ES-I3 (cell line): ENCODE data around the gene RBSN.

Experiments
- H3K36me3 ChIP-seq: 2 replicates; pipeline ENCODE4 v1.6.1; 2013; ENCODE audit warnings: mild to moderate bottlenecking, low read length, control low read depth, moderate library complexity; ENCODE audit not compliant: insufficient read depth
- H3K4me1 ChIP-seq: 2 replicates; pipeline ENCODE4 v1.6.1; 2013; ENCODE audit warnings: mild to moderate bottlenecking, control low read depth, low read length; ENCODE audit not compliant: insufficient read depth
- H3K9ac ChIP-seq: 2 replicates; pipeline ENCODE4 v1.6.1; 2013; ENCODE audit warnings: low read depth, mild to moderate bottlenecking, low read length, moderate library complexity
- H3K9me3 ChIP-seq: 2 replicates; pipeline ENCODE4 v1.6.1; 2013; ENCODE audit warnings: mild to moderate bottlenecking, low read length, moderate library complexity; ENCODE audit not compliant: control insufficient read depth, insufficient read depth

The RBSN gene

DNA sequence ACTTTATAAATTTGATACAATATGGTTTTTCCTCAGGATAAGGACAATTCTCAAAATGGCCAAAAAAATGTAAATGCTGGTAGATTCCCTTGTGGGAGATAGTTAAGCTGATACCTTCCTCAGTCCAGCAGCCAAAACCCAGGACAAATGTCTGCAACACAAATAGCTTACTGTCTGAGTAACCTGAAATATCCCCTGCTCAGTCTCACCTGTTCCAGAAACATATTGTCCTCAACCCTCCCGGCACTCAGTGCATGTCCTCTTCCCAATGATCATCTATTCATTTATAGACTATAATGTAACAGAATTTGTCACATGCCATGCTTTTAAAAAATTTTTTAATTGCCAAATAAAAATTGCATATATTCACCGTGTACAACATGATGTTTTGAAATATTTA is 12.2 kb downstream of the RBSN start:
- H3K4me1 ChIP-seq = no peaks in the 10 kb centered on the region
- no peaks in the 10 kb centered on the region for H3K9me3 ChIP-seq
- H3K9ac ChIP-seq = no peak overlapping the region
- H3K36me3 ChIP-seq = peaks cover 16% of the 10 kb centered on the region; the same call in 1 of the 2 replicates

DNA sequence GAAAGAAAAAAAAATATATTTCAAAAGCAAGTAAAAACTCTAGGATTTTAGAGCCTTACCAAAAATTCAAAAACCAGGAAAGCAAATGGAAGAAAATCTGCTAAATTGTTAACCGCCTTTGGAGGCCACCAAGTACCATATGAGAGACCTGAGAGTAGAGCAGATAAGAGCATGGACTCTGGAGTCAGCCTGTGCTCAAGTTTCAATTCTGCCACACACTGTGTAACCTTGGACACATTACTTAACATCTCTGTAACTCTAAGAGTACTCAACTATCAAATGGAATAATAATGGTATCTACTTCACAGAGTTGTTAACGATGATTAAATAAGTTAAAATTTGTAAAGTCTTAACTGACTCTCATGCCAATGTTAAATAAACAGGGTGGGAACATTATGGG is 12.7 kb downstream of the RBSN start:
- no peaks in the 10 kb centered on the region for H3K9me3 ChIP-seq
- H3K9ac ChIP-seq = no peak overlapping the region
- no peaks in the 10 kb centered on the region for H3K4me1 ChIP-seq
- H3K36me3 ChIP-seq = peaks cover 16% of the 10 kb centered on the region; the same call in 1 of the 2 replicates

DNA sequence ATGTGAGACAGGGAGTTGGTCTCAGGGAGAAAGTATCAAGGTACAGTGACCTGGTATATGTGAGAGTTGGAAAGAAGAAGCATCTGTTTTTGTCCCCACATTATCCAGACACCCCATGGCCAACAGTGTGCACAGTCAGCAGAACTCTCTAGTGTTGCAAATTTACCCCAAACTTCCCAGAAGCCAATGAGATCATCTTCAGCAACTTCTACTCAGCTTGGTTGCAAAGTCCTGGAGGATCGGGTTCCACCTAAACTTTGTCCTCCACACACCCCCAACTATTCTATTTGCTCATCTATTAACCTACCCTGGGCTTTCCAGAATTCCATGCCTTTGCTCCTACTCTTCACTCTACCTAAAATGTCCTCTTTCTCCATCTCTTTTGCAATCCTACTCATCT is 15.7 kb downstream of the RBSN start:
- no peak overlapping the region for H3K9ac ChIP-seq
- H3K4me1 ChIP-seq = no peaks in the 10 kb centered on the region
- no peaks in the 10 kb centered on the region for H3K9me3 ChIP-seq
- peaks cover 16% of the 10 kb centered on the region for H3K36me3 ChIP-seq

DNA sequence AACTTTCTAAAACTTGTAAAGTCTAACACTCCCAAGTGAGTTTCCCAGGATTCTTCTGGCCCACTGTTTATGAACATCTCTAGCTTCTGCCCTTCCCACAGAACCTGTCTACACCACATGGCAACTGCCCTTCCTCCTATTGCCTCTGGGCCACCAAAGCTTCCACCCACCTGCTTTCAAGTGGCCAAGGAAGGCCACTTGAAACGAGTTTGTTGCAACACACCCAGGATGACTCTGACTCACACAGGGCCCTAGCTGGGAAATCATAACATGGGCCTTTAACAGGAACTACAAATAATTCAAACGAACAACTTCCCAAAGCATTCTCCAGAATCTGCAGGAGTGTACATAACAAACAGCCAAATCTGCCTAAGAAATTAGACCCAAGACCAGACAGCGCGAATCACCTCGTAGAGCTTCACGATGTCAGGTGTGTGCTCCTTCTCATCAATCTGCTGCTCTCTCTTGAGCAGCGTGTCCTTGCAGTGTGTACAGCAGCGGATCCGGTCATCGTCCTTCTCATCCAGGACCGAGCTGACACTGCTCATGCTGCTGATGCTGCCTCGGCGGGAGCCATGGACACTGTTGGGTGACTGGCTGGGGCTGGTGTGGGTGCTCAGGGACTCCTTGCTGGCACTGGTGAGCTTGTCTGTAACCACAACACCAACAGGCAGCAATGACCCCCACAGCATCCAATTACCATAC is 16.8 kb downstream of the RBSN start:
- no peak overlapping the region for H3K9ac ChIP-seq
- H3K9me3 ChIP-seq = no peaks in the 10 kb centered on the region
- peaks cover 20% of the 10 kb centered on the region for H3K36me3 ChIP-seq
- no peaks in the 10 kb centered on the region for H3K4me1 ChIP-seq

DNA sequence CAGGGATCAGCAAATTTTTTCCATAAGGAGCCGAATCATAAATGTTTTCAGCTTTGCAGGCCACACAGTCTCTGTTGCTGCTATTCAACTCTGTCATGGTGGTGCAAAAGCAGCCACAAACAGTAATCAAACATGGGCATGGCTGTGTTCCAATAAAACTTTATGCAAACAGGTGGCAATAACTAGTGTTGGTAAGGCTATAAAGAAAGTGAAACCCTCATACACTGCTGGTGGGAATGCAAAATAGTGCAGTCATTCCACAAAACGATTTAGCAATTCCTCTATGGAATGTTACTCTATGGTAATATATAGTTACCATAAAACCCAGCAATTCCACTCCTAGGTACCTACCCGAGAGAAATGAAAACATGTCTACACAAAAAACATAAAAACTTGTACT is 19.9 kb downstream of the RBSN start:
- H3K36me3 ChIP-seq = peaks cover 14% of the 10 kb centered on the region
- no peaks in the 10 kb centered on the region for H3K9me3 ChIP-seq
- no peak overlapping the region for H3K9ac ChIP-seq
- no peaks in the 10 kb centered on the region for H3K4me1 ChIP-seq

DNA sequence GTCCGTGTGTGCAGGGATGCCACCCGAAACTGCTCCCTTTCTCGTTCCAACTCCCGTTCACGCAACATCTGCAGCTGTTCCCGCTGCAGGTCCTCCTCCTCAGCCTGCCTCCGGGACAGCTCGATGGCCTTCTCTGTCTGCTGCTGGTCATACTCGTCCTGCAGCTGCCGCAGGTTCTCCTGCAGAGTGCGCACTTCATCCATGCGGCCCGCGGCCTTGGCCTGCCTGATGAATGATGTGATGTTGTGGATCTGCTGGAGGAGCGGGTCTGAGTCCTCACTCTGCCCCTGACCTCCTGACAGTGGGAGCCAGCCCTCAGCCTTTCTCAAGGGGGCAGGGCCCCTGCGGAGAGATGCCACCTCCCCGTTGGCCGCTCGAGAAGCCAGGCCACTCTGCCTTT is 24.4 kb downstream of the RBSN start:
- Histone ChIP-seq H3K36me3 (peaks cover 14% of the 10 kb centered on the region), H3K9ac (no peak overlapping the region), H3K4me1 (no peaks in the 10 kb centered on the region), H3K9me3 (no peaks in the 10 kb centered on the region)

DNA sequence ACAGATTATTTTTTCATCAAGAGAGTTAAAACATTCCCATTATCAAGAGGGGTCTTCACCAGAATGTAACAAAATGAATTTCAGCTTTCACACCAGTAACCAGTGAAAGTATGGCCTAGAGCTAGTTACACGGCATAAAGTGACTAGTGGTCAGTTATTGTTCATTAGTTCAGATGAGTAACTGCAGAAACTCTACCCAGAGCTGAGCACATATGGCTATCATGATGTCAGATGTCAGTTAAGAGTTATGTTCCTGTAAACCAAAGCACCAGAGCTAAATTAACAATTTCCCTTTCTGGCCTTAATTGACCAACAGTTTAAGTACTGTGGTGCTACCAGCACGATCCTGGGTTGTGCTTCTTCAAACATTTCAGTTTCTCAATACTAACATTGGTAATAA is 27.2 kb downstream of the RBSN start:
- peaks cover 8% of the 10 kb centered on the region for H3K36me3 ChIP-seq

DNA sequence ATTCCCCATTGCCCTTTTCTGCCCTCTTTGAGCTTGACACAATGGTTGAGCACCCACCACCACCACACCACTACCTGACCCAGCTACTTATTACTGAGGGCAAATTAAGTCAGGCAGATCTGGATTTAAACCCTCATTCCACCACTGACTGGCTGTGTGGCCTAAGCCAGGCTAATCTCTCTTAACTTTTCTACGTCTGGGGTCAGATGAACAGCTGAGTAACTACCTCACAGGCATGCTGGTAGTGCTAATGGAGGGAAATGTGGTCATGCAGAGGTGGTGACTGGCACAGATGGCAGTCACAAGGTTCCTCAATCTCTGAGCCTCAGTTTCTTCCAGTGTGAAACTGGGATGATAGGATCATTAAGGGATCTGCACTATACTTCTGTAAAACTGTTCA is 29.5 kb downstream of the RBSN start:
- Histone ChIP-seq H3K36me3 (peaks cover 6% of the 10 kb centered on the region), H3K9ac (no peak overlapping the region), H3K4me1 (no peaks in the 10 kb centered on the region), H3K9me3 (no peaks in the 10 kb centered on the region)

More for the DNA sequence above, 27.2 kb downstream of the RBSN start:
- Histone ChIP-seq H3K4me1 (no peaks in the 10 kb centered on the region), H3K9me3 (no peaks in the 10 kb centered on the region), H3K9ac (no peak overlapping the region)

DNA sequence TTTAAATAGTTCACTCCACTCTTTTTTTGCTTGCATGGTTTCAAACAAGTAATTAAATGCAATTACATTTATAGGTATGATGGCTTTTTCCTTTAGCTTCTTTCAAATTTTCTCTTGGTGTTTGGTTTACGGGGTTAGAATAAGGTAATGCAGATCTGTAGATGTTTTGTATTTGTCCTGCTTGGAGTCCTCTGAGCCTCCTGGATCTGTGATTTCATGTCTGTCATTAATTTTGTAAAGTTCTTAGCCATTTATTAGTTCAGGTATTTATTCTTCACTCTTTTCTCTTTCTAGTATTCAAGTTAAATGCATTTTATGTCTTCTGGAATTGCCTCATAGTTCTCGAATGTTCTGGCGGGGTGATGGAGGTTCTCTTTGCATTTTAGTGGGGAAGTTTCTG is 32.5 kb downstream of the RBSN start:
- no peaks in the 10 kb centered on the region for H3K4me1 ChIP-seq

DNA sequence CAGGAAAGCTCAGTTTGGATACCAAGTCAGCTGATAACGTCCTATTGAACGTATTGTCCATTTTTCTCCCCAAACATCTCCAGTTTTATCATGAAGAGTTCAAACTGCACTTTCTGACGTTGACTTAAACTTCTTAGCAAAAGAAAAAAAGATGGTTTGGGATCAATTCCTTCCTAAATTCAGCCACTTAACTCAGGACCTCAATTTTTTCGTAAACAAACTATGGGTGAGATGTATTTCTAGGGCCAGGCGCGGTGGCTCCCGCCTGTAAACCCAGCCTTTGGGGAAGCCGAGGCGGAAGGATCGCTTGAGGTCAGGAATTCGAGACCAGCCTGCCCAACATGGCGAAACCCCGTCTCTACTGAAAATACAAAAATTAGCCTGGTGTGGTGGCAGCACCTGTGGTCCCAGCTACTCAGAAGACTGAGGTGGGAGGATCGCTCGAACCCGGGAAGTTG is 33.4 kb downstream of the RBSN start:
- Histone ChIP-seq H3K9me3 (no peaks in the 10 kb centered on the region), H3K9ac (peak overlapping the region; percentile 88; the same call in 1 of the 2 replicates), H3K36me3 (no peaks in the 10 kb centered on the region), H3K4me1 (no peaks in the 10 kb centered on the region)

More for the DNA sequence above, 32.5 kb downstream of the RBSN start:
- no peaks in the 10 kb centered on the region for H3K36me3 ChIP-seq
- no peaks in the 10 kb centered on the region for H3K9me3 ChIP-seq
- no peak overlapping the region for H3K9ac ChIP-seq

DNA sequence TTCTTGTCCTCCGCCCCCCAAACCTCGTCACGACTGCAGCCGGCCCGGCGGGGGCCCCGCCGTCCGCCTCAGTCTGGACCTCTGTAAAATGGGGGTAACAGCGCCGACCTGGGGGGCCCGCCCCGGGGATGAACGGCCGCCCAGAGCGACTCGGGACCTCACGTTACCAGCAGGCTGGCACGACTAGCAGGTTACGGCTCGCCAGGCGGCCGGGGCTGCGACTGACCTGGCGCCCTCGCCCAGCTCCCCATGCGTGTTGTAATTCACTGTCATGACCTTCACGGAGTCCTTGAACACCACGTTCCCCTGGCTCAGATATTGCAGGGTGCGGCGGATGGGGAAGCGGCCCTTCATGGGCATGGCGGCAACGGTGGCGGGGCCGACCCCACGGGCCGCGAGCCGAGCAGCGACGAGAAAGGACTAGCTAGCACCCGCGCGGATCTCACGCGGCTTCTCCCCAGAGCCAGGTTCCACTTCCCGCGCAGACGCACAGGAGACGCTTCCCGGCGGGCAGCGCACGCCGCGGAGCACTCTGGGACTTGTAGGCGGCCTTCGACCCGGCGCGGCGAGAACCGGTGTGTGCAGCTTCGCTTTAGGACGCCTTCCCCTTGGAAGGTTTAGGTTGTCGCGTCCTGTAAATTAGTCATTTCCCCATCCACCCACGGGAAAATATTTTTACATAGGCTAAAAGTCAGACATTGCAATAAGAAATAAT is 34.0 kb downstream of the RBSN start, which contains the start of gene MRPS25:
MRPS25 (minus strand) TSS at position 481 of the 715 bp plus-strand sequence; CDS start at position 360, 121 bp downstream.
- Histone ChIP-seq H3K4me1 (no peaks in the 10 kb centered on the region), H3K9me3 (no peaks in the 10 kb centered on the region), H3K9ac (peak within 1 kb of the TSS; percentile 88), H3K36me3 (no peaks in the 10 kb centered on the region)

DNA sequence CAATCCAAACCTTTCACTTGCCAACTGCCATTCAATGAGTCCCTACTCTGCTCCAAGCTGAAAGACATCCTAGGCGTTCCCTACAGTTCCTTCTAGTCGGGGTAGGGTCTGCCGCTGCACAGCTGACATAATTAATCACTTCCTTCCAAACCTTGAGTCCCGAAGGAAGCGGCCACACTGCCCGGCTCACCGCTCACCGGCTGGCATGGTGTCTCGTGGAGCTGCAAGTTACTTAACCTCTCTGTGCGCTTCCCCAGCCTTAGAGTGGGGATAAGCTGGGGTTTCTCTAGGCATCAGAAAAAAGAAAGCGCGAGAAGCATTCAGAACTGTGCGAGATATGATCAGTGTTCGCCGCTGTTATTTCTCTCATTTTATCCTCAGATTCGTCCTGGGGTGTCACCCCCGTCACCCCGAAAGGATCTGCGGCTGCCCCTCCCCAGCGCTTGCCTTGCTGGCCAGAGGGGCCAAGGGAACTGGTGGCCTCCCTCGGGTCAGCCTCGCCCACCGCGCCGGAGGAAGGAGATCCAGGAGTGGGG is 34.6 kb downstream of the RBSN start:
- no peaks in the 10 kb centered on the region for H3K9me3 ChIP-seq
- H3K9ac ChIP-seq = peak overlapping the region; percentile 88
- H3K36me3 ChIP-seq = no peaks in the 10 kb centered on the region
- no peaks in the 10 kb centered on the region for H3K4me1 ChIP-seq

DNA sequence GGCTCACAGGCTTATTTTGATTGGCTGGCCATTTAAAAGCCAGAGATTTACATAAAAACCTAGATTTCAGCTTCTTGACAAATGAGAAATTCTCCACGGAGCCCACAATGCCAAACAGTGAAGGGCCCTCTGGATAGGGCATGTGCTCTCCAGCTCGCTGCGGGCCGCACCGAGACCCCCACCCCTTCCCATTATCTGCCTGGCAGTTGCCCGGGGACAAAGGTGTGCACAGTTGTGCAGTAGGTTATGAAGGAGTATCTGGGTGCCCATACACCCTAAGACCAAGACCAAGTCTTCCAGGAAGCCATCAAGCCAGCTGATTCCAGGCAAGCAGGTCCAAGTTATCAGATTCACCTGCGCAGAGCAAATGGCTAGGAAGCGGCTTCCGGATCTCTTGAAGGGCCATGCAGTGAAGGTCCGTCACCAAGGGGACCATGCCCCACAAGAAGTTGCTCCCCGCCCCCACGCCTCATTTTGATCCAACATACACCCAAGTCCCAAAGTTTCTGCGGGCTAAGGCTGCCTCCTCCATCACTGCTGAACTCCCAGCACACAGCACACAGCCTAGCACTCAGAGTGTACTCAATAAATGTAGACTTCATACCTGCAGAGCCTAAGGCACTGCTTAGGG is 35.2 kb downstream of the RBSN start:
- peaks cover 1% of the 10 kb centered on the region; the same call in 1 of the 2 replicates for H3K36me3 ChIP-seq
- H3K9me3 ChIP-seq = no peaks in the 10 kb centered on the region
- no peaks in the 10 kb centered on the region for H3K4me1 ChIP-seq
- H3K9ac ChIP-seq = peak overlapping the region; percentile 88

DNA sequence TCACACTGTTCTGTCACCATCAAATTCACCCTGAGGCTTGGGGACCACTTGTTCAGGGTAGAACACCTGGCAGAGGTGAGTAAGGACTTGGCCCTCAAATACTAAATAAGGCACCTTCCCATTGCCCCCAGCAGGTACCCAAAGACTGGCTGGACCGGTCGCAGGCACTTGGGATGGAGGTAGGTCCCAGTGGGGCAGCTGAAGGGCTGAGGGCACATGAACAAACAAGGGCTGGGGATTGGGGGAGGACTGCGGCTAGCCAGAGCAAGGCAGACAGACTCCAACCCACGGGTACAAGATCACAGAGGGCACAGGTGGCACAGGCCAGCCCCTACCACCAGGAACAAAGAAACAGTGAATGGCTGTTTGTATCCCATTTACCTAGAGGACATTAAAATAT is 35.7 kb downstream of the RBSN start:
- Histone ChIP-seq H3K9ac (no peak overlapping the region), H3K4me1 (no peaks in the 10 kb centered on the region), H3K9me3 (no peaks in the 10 kb centered on the region), H3K36me3 (peaks cover 6% of the 10 kb centered on the region; the same call in 1 of the 2 replicates)
